Panc1 (cell line): ENCODE data around the gene MOSMO.

Experiments used
- POLR2AphosphoS5 ChIP-seq: IDR thresholded peaks from 2 replicates; pipeline ENCODE4 v1.6.1; 2012; ENCODE audit warnings: mild to moderate bottlenecking, low read depth, low read length, moderate library complexity
- REST ChIP-seq, 2 experiments: IDR thresholded peaks; 2 replicates each; pipeline ENCODE4 v1.6.1; 2011 to 2012; ENCODE audit warnings: low read depth in 2 of 2, control low read depth in 1 of 2, low read length in 1 of 2, mild to moderate bottlenecking in 1 of 2, moderate library complexity in 1 of 2; ENCODE audit not compliant: insufficient read depth in 1 of 2
- SIN3A ChIP-seq: IDR thresholded peaks from 2 replicates; pipeline ENCODE4 v1.6.1; 2012; ENCODE audit warnings: low read depth, mild to moderate bottlenecking, low read length, moderate library complexity, borderline replicate concordance; ENCODE audit not compliant: insufficient read depth
- TF ChIP-seq, protein P1 (sequence below): fragments of 450-650 bp; IDR thresholded peaks from 2 replicates; pipeline ENCODE4 v1.5.1; 2017; ENCODE audit warnings: mild to moderate bottlenecking

- TF ChIP-seq, protein P1, sequence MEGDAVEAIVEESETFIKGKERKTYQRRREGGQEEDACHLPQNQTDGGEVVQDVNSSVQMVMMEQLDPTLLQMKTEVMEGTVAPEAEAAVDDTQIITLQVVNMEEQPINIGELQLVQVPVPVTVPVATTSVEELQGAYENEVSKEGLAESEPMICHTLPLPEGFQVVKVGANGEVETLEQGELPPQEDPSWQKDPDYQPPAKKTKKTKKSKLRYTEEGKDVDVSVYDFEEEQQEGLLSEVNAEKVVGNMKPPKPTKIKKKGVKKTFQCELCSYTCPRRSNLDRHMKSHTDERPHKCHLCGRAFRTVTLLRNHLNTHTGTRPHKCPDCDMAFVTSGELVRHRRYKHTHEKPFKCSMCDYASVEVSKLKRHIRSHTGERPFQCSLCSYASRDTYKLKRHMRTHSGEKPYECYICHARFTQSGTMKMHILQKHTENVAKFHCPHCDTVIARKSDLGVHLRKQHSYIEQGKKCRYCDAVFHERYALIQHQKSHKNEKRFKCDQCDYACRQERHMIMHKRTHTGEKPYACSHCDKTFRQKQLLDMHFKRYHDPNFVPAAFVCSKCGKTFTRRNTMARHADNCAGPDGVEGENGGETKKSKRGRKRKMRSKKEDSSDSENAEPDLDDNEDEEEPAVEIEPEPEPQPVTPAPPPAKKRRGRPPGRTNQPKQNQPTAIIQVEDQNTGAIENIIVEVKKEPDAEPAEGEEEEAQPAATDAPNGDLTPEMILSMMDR, result no peak
- TF ChIP-seq POLR2AphosphoS5 (no peak), SIN3A (no peak), REST (IDR thresholded peaks at IDR 0.05; ENCODE audit: insufficient read depth in 1 of 2, low read depth in 2 of 2, low read length in 1 of 2) (no peak)
Observed at GRCh38 chr16:22031483-22032083, 23.7 kb downstream of the MOSMO start.
